Right ventricle myocardium inferior (tissue), 1 donor: ENCODE results near the gene HOXA9. TPM values are rescaled to one million over a fixed set of nuclear protein-coding genes. Genes with fewer than 3 reads are reported as not detected.

Experiments used
- ATAC-seq: fragments of 200-7000 bp; cut with Tn5 transposase; one replicate; pipeline ENCODE4 v1.9.1; 2020; ENCODE audit warnings: mild to moderate bottlenecking, moderate library complexity
- DNase-seq: peaks from one replicate; pipeline ENCODE4 v3.0.0; 2021; ENCODE audit errors: missing footprints
- intact Hi-C: fragments of 100-400 bp; cut with DNase I; formaldehyde crosslinking; loops from one replicate; pipeline ENCODE4 v1.11.0; 2022
- long read RNA-seq: library from polyadenylated mRNA; unstranded; transcript quantifications from one replicate; pipeline ENCODE4 v2.0.0, GENCODE V29; 2021
- total RNA-seq: library from RNA; stranded (reverse); fragmentation: NEBNext Ultra II Directional; extraction: Animal tissue kit (Norgen Biotek cat#: 25700); gene quantifications from one replicate; pipeline ENCODE4 v1.2.1, GENCODE V29; 2021
- donor health status: DM: no; HTN: yes; CAD: no; lungs with severe emphysema.

The HOXA9 gene
- not detected for total RNA-seq
- long read RNA-seq = 0 reads

DNA sequence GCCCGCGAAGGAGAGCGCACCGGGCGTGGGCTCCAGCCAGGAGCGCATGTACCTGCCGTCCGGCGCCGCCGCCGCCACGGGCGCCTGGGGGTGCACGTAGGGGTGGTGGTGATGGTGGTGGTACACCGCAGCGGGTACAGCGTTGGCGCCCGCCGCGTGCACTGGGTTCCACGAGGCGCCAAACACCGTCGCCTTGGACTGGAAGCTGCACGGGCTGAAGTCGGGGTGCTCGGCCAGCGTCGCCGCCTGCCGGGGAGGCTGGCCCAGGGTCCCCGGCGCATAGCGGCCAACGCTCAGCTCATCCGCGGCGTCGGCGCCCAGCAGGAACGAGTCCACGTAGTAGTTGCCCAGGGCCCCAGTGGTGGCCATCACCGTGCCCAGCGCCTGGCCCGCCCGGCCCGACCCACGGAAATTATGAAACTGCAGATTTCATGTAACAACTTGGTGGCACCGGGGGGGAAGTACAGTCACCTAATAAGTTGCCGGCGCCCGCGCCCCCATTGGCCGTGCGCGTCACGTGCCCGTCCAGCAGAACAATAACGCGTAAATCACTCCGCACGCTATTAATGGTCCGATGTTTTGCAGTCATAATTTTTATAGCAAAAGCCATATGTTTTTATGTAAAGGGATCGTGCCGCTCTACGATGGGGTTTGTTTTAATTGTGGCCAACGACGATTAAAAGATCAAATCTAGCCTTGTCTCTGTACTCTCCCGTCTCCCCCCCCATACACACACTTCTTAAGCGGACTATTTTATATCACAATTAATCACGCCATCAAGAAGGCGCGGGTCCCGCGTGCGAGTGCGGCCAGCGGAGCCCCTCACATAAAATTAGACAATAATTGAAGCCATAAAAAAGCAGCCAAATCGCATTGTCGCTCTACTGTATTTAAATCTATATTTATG lies at the start of gene HOXA9:
Gene HOXA9 (minus strand): TSS at position 449 of the 907 bp plus-strand sequence. CDS start 80 bp downstream, at position 369.
- intact Hi-C loops = loop anchor here (10.0 kb wide), 1 partner anchor 1281 kb away; no protein-coding TSS in a partner anchor
- DNase-seq = peak; percentile 88
- ATAC-seq = no peak

DNA sequence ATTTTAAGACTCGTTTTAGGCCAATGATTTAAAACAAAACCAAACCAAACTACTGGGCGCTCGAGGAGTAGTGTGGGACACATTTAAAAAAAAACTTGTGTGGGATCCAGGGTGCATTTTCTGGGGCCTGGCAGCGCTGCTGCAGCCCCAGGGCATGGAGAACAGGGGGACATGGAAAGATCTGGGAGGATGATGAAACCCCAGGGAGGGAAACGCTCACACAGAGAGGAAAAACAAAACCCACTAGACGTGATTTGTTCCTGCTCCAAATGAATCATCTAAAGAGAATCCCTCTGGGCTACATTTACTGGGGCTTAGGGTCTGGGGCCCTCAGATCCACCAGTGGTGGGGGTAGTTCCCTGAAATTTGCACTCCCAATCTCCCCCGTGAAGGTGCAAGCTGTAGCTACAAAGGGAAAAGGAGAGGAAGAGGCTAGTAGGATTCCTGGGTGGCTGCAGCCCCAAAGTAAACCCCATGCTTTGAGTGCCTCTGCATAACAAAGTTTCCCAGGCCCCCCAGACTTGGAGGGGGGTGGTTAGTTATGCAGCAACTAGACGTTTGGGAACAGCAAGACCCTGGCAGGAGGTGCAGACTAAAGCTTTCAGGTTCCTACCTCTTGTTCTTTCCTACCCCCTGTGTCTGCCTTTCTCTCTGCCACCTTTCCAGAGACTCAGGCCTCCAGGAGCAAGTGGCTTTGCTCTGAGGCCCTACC lies 49.1 kb upstream of the HOXA9 start:
- intact Hi-C loops = loop anchor here (5.0 to 10.0 kb wide), 3 partner anchors 363 to 708 kb away; no protein-coding TSS in a partner anchor
- ATAC-seq = no peak
- no peak for DNase-seq

DNA sequence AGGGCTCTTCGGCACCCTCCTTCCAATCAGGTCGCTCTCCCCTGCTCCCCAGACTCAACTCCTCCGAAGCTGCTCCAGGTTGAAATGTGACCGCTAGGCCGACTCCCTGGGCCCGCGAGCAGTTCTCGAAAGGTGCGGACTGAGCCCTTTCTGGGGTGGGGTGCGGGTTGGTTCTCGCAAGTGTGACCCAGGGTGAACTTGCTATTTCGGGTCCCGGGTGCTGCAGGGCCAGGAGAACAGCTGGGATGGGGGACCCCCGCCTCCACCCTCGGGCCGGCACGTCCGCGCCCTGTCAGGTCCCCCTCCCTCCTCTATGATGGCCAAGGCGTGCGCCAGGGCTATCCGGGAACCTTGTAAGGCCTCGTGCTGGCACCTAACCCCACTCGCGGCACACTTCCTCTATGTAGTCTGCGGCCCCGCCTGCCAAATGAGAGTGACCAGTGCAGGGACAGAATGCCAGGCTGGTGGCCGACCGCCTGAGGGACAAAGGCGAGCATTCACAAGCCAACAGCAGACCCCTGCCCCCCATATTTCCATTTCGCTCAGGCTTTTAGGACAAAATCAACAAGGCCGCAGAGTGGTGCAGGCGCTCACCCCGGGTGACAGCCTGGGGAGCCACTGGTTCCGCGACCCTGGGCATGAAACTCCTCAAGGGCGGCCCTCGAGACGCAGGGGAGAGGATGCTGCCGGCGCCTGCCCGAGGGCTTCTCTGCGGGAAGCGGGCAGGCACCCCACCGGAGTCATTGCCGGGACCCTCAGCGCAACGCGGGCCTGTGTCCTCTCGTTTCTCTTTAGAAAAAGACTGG lies 48.3 kb upstream of the HOXA9 start:
- intact Hi-C loops = loop anchor here (5.0 to 10.0 kb wide), 3 partner anchors 364 to 709 kb away; no protein-coding TSS in a partner anchor
- ATAC-seq = no peak
- no peak for DNase-seq

DNA sequence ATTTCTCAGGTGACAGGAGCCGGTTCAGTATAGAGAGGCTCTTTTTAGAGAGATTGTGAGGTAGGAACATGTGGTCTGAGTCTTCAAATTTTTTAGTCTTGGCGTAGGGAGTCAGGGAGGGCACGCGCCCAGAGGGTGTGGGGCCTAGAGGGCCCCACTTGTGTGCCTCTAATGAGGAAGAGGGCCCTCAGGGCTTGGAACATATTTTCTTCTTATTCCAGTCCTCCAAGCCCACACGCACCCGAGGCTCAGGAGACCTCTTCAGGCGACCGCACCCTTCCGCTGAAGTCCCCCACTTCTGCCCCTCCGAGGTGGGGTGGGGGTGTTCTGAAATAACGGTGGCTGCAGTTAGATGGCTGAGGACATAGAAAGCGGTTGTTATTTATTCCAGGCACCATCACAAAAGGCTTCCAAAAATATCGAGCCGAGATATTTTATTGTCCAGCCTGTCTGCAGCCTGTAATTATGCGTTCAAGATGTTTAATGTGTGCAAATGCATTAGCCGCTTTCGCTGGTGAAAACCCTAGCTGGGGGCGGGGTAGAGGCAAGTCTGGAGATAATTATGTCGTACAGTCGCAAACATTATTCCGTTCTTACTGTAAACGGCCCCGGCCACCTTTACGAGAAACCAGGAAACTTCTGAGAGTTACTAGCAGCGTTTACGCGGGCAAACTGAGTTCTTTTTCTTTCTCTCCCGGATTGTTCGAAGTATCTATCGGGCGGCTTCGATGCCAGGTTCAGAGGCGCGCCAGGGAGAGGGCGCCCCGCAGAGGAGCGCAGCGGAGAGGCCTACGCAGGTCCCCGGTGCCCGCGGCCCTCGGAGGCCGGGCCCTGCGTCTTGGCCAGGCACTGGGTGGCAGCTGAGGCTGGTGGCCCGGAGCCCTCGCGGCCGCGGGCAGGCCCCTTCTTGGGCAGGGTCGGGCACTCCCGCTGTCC lies 47.4 kb upstream of the HOXA9 start:
- DNase-seq = no peak
- ATAC-seq = no peak
- intact Hi-C loops = loop anchor here (5.0 to 10.0 kb wide), 3 partner anchors 365 to 710 kb away; no protein-coding TSS in a partner anchor

- no peak for ATAC-seq
- intact Hi-C loops = loop anchor here (5.0 to 10.0 kb wide), 3 partner anchors 366 to 711 kb away; no protein-coding TSS in a partner anchor
- no peak for DNase-seq
Measured at GRCh38 chr7:27211764-27212204, 46.4 kb upstream of the HOXA9 start.

DNA sequence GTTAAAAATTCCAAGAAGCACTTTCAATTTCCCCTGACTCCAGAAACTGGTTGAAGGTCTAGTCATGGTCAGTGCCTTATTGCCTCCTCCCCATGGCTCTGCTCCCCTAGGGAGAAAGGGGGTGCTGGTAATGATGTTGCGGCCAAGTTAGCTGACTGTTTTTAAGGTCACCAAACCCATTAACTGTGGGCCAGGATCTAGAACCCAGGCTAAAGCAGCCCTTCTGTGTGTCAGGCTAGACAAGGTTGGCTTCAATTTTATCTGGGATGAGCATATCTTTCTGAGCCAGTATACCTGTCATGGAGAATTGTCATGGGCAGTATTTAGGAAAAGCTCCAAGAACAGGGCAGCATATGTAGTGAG lies 45.7 kb upstream of the HOXA9 start:
- intact Hi-C loops = loop anchor here (5.0 to 10.0 kb wide), 3 partner anchors 366 to 711 kb away; no protein-coding TSS in a partner anchor
- ATAC-seq = no peak
- no peak for DNase-seq

- no peak for DNase-seq
- ATAC-seq = peak; percentile 59
- intact Hi-C loops = loop anchor here (5.0 to 10.0 kb wide), 3 partner anchors 367 to 712 kb away; no protein-coding TSS in a partner anchor
Measured at GRCh38 chr7:27210441-27211083, 45.2 kb upstream of the HOXA9 start.

DNA sequence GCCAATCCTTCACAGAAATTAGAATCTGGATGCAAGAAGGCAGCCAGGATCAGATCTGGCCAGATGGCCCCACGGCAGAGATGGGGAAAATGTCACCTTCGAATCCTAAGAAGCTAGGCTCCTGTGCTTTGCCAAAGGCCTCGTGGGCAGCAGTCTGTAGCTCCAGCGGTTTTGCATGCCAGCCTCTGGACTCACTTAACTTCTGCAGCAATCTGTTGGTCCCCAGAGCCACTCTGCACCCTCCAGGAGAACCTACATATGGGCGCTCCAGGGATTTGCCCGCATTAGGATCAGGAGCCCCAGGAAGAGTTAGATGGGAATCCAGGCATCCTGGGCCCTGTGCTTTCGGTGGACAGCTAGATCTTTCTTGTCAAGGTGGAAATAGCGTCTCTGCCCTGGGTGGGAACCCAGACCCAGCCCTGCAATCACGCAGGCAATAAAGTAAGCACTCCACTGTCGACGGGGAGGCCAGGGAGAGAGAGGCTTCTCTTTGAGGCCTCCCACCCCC lies 44.6 kb upstream of the HOXA9 start:
- intact Hi-C loops = loop anchor here (5.0 to 10.0 kb wide), 3 partner anchors 367 to 712 kb away; no protein-coding TSS in a partner anchor
- ATAC-seq (no peak), DNase-seq (no peak)

DNA sequence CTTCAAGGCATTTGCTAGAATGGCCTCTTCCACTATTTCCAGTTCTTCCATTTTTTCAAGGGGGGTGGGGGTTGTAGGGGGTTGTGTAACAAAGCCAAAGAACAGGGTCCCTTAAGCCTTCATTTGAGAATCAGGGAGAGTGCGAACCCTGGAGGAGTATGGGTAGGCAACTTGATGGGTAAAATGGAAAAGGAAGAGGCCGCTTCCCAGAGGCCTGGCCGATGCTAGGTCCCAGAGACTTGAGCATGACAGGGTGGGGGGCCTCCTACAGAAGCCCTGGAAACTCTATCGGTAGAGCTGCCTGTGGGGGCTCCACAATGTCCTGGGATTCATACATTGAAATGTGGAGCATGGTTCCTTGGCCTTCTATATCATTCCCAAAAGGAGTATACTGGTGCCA lies 43.7 kb upstream of the HOXA9 start:
- intact Hi-C loops = no loop called here
- no peak for ATAC-seq
- DNase-seq = no peak

- intact Hi-C loops = no loop called here
- DNase-seq = no peak
- no peak for ATAC-seq
Measured at GRCh38 chr7:27207348-27207985, 42.1 kb upstream of the HOXA9 start.

- intact Hi-C loops = no loop called here
- ATAC-seq (no peak), DNase-seq (no peak)
Measured at GRCh38 chr7:27205325-27206280, 40.3 kb upstream of the HOXA9 start.

- intact Hi-C loops = no loop called here
- ATAC-seq = no peak
- DNase-seq = no peak
Measured at GRCh38 chr7:27204851-27205322, 39.5 kb upstream of the HOXA9 start.

DNA sequence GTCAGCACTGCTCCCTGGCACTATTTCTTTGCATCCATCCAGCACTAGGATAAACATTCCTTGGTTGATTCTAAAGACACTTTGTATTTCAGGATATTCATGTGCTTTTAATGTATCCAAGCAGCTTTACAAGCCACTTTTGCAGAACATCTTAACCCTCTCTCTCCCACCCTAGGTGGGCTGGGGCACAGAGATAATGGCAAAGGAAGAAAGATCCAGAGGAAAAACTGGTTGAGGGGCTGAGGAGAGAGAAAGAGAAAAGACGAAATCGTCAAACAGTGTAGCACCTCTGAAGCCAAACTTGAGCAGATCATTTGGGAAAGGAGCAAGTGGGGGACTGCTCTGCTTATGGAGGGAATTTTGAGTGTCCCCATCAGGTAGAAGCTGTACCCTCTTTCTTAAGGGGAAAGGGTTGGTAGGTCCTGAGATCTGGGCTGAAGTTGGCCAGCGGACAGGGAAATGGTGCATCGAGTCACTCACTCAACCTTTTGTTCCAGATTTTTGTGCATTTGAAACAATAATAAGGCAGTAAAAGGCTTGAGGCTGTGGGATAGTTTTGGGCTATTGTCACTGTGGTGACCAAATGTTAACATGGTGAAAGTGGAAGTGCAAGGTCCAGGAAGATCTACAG lies 38.7 kb upstream of the HOXA9 start:
- no peak for DNase-seq
- intact Hi-C loops = no loop called here
- no peak for ATAC-seq

DNA sequence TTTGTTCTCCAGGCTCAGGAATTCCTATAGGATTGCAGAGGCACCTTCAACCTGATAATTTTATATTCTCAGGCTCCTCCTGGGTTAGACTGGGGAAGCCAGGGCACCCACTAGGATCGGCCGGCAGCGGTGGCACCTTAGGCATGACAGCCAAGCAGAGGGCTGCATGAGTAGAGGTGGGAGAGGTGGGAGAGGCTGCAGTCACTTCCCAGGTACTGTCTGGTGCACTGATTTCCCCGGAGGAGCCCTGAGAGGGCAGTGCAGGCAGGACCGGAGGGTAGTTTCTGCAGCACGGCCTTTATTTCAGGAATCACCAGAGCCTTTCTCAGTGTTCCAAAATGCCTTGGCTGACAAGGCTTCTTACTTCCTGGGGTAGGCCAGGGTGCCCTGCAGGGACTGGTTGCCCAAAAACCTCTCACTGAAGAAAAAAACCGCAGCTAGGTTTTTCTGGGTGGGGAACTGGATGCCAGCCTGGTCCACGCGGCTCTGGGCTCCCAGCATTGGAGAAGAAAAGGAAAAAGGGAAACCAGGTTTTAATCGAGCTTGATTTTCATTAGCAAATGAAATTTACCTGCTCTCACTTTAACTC lies 38.1 kb upstream of the HOXA9 start:
- ATAC-seq (no peak), DNase-seq (no peak)
- intact Hi-C loops = no loop called here

DNA sequence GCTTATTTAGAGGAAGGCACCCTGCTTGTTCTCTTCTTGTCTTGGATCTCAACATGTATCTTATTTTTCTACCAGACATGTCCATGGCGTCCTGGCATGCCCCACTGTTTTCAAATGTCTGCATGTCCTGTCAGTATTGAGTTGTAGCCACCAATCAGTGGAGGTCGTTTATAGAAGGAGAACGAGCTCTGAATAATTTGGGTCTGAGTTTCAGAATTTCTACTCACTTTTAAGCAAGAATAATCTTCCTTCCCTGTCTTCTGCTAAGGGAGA lies 37.5 kb upstream of the HOXA9 start:
- ATAC-seq = no peak
- intact Hi-C loops = no loop called here
- no peak for DNase-seq
